ENCODE measurements around the gene HRH1.
"Not testable (repeated sequence)": the region's sequence is repeated elsewhere in the genome, so short reads cannot be mapped to it uniquely, and the experiment has no call there.

Gene HRH1

DNA sequence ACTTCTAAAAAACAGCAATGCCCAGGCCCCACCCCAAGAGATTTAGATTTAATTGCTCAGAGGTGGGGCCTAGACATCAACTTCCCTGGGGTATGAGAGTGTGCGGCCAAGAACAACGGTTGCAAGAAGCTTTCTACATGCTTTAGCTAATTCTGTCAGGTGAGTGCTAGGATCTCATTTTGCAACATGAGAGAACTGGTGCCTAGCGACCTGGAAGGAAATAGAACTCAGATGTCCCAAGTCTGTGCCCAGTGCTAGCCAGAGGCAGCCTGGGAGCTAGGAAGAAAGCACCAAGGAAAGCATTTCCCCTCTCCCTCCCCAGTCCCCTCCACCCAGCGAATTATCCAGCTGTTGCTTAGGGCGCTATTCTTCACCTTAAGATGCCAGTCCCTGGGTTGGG lies 22.9 kb upstream of the HRH1 start:
- no peak overlapping the region for H3K4me3 ChIP-seq (ENCODE audit: low read length)

GRCh38 chr3:11131886-11132285 lies 22.4 kb upstream of the HRH1 start:
- not testable (repeated sequence) for H3K9ac ChIP-seq (ENCODE audit: low read length); H3K4me3 ChIP-seq (ENCODE audit: low read length); H3K27me3 ChIP-seq (ENCODE audit: control insufficient read depth, insufficient read depth, low read length); H3K36me3 ChIP-seq (ENCODE audit: control insufficient read depth, low read depth, low read length); H3K4me1 ChIP-seq (ENCODE audit: control insufficient read depth, low read depth, low read length); H3K9me3 ChIP-seq (ENCODE audit: control insufficient read depth, low read depth, low read length); H3K27ac ChIP-seq (ENCODE audit: low read length)

More for the DNA sequence above, 22.9 kb upstream of the HRH1 start:
- Histone ChIP-seq H3K27ac (ENCODE audit: low read length) (no peak overlapping the region), H3K27me3 (ENCODE audit: control insufficient read depth, insufficient read depth, low read length) (no peaks in the 10 kb centered on the region), H3K9ac (ENCODE audit: low read length) (no peak overlapping the region), H3K9me3 (ENCODE audit: control insufficient read depth, low read depth, low read length) (no peaks in the 10 kb centered on the region), H3K4me1 (ENCODE audit: control insufficient read depth, low read depth, low read length) (no peaks in the 10 kb centered on the region), H3K36me3 (ENCODE audit: control insufficient read depth, low read depth, low read length) (no peaks in the 10 kb centered on the region)

- no peak overlapping the region for H3K9ac ChIP-seq (ENCODE audit: low read length)
- H3K36me3 ChIP-seq (ENCODE audit: control insufficient read depth, low read depth, low read length): no peaks in the 10 kb centered on the region
- H3K27ac ChIP-seq (ENCODE audit: low read length): no peak overlapping the region
- no peaks in the 10 kb centered on the region for H3K9me3 ChIP-seq (ENCODE audit: control insufficient read depth, low read depth, low read length)
- H3K4me3 ChIP-seq (ENCODE audit: low read length): no peak overlapping the region
- H3K4me1 ChIP-seq (ENCODE audit: control insufficient read depth, low read depth, low read length): no peaks in the 10 kb centered on the region
- H3K27me3 ChIP-seq (ENCODE audit: control insufficient read depth, insufficient read depth, low read length): no peaks in the 10 kb centered on the region
Measured at GRCh38 chr3:11132861-11133260, 21.4 kb upstream of the HRH1 start.

- Histone ChIP-seq H3K4me3 (ENCODE audit: low read length) (no peak overlapping the region), H3K9ac (ENCODE audit: low read length) (no peak overlapping the region), H3K27ac (ENCODE audit: low read length) (no peak overlapping the region), H3K27me3 (ENCODE audit: control insufficient read depth, insufficient read depth, low read length) (no peaks in the 10 kb centered on the region), H3K36me3 (ENCODE audit: control insufficient read depth, low read depth, low read length) (no peaks in the 10 kb centered on the region), H3K4me1 (ENCODE audit: control insufficient read depth, low read depth, low read length) (no peaks in the 10 kb centered on the region), H3K9me3 (ENCODE audit: control insufficient read depth, low read depth, low read length) (no peaks in the 10 kb centered on the region)
Measured at GRCh38 chr3:11134794-11135193, 19.5 kb upstream of the HRH1 start.

DNA sequence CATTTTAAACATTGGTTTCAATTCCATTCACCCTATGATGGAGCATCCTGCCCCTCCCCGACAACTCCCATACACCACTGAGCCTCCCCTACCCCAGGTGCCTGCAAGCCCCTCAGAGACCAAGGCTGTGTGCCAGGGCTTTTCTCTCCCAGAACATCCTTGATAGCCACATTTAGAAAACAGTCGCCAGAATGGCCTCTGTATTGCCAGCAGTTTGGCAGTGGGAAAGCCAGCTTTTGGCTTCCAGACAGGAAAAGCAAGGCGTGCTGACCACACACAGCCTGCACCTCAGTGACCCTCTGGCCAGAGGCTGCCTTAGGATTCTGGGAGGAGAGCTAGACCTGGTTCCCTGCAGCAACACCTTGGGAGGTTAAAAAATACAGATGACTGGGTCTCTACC lies 18.2 kb upstream of the HRH1 start:
- no peak overlapping the region for H3K27ac ChIP-seq (ENCODE audit: low read length)
- no peaks in the 10 kb centered on the region for H3K4me1 ChIP-seq (ENCODE audit: control insufficient read depth, low read depth, low read length)
- no peaks in the 10 kb centered on the region for H3K36me3 ChIP-seq (ENCODE audit: control insufficient read depth, low read depth, low read length)
- H3K9me3 ChIP-seq (ENCODE audit: control insufficient read depth, low read depth, low read length): no peaks in the 10 kb centered on the region
- H3K27me3 ChIP-seq (ENCODE audit: control insufficient read depth, insufficient read depth, low read length): no peaks in the 10 kb centered on the region
- H3K4me3 ChIP-seq (ENCODE audit: low read length): no peak overlapping the region
- no peak overlapping the region for H3K9ac ChIP-seq (ENCODE audit: low read length)

GRCh38 chr3:11136830-11137626 lies 17.3 kb upstream of the HRH1 start:
- H3K27me3 ChIP-seq (ENCODE audit: control insufficient read depth, insufficient read depth, low read length): no peaks in the 10 kb centered on the region
- no peak overlapping the region for H3K27ac ChIP-seq (ENCODE audit: low read length)
- H3K36me3 ChIP-seq (ENCODE audit: control insufficient read depth, low read depth, low read length): no peaks in the 10 kb centered on the region
- H3K9ac ChIP-seq (ENCODE audit: low read length): no peak overlapping the region
- H3K4me1 ChIP-seq (ENCODE audit: control insufficient read depth, low read depth, low read length): no peaks in the 10 kb centered on the region
- no peaks in the 10 kb centered on the region for H3K9me3 ChIP-seq (ENCODE audit: control insufficient read depth, low read depth, low read length)
- no peak overlapping the region for H3K4me3 ChIP-seq (ENCODE audit: low read length)

GRCh38 chr3:11137627-11137959 lies 16.7 kb upstream of the HRH1 start:
- Histone ChIP-seq H3K9ac (ENCODE audit: low read length) (no peak overlapping the region), H3K27ac (ENCODE audit: low read length) (no peak overlapping the region)

GRCh38 chr3:11138371-11138770 lies 15.9 kb upstream of the HRH1 start:
- Histone ChIP-seq H3K27ac (ENCODE audit: low read length) (no peak overlapping the region), H3K4me3 (ENCODE audit: low read length) (no peak overlapping the region), H3K27me3 (ENCODE audit: control insufficient read depth, insufficient read depth, low read length) (no peaks in the 10 kb centered on the region), H3K36me3 (ENCODE audit: control insufficient read depth, low read depth, low read length) (no peaks in the 10 kb centered on the region), H3K4me1 (ENCODE audit: control insufficient read depth, low read depth, low read length) (no peaks in the 10 kb centered on the region), H3K9ac (ENCODE audit: low read length) (no peak overlapping the region), H3K9me3 (ENCODE audit: control insufficient read depth, low read depth, low read length) (no peaks in the 10 kb centered on the region)

More at GRCh38 chr3:11137627-11137959, 16.7 kb upstream of the HRH1 start:
- Histone ChIP-seq H3K4me3 (ENCODE audit: low read length) (no peak overlapping the region), H3K4me1 (ENCODE audit: control insufficient read depth, low read depth, low read length) (no peaks in the 10 kb centered on the region), H3K36me3 (ENCODE audit: control insufficient read depth, low read depth, low read length) (no peaks in the 10 kb centered on the region), H3K27me3 (ENCODE audit: control insufficient read depth, insufficient read depth, low read length) (no peaks in the 10 kb centered on the region), H3K9me3 (ENCODE audit: control insufficient read depth, low read depth, low read length) (no peaks in the 10 kb centered on the region)

DNA sequence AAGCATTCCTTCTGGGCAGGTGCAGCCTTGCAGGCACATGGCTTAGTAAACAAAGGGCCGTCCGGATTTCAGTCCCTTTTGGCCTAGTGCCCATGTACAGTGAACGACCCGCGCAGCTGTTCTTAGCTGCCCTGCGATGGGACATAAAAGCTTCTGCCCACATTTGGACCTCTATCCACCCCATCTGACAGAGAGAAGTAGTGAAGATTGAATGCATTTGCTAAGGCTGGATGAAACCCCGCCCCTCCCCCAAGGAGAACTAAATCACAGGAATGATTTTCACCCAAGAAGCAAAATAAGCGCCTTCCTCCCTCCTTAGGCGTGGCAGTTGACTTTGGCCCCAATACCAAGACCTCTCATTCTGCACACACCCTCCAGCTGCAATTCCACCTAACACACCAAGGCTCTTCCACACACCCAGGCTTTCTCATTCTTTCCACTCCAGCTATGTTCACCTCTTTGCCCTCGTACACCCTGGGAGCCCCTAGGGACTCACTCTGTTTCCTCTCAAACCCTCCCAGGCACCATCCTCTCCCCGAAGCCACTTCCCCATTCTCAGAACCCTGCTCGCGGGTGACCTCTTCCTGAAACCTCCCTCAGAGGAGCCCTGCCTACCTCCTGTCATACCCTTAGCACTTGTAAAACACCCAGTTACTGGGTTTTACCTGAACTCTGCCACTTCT lies 14.1 kb upstream of the HRH1 start:
- no peak overlapping the region for H3K9ac ChIP-seq (ENCODE audit: low read length)
- H3K27ac ChIP-seq (ENCODE audit: low read length): no peak overlapping the region
- no peaks in the 10 kb centered on the region for H3K4me1 ChIP-seq (ENCODE audit: control insufficient read depth, low read depth, low read length)
- H3K36me3 ChIP-seq (ENCODE audit: control insufficient read depth, low read depth, low read length): no peaks in the 10 kb centered on the region
- H3K27me3 ChIP-seq (ENCODE audit: control insufficient read depth, insufficient read depth, low read length): no peaks in the 10 kb centered on the region
- no peaks in the 10 kb centered on the region for H3K9me3 ChIP-seq (ENCODE audit: control insufficient read depth, low read depth, low read length)
- H3K4me3 ChIP-seq (ENCODE audit: low read length): no peak overlapping the region

GRCh38 chr3:11140713-11141104 lies 13.6 kb upstream of the HRH1 start:
- H3K36me3 ChIP-seq (ENCODE audit: control insufficient read depth, low read depth, low read length): no peaks in the 10 kb centered on the region

DNA sequence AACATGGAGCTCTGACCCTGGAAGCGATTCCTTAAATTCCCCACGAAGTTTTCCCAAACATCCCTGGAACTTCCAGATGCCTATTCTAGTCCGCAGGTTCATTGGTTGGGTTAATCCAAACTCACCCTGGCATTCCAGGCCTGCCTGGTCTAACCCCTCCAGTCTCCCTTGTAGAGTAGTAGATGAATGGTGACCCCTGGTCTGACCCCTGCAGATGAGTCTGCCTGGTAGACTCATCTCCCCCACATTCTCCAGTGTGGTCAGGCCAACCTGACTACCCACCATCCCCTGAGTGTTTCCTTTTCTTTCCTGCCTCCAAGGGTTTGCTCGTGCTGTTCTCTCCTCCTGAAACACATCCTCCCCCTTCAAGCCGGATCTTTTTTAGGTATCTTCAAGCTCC lies 10.8 kb upstream of the HRH1 start:
- no peak overlapping the region for H3K27ac ChIP-seq (ENCODE audit: low read length)
- H3K9me3 ChIP-seq (ENCODE audit: control insufficient read depth, low read depth, low read length): no peaks in the 10 kb centered on the region
- no peak overlapping the region for H3K9ac ChIP-seq (ENCODE audit: low read length)

More at GRCh38 chr3:11140713-11141104, 13.6 kb upstream of the HRH1 start:
- H3K4me3 ChIP-seq (ENCODE audit: low read length): no peak overlapping the region
- no peaks in the 10 kb centered on the region for H3K9me3 ChIP-seq (ENCODE audit: control insufficient read depth, low read depth, low read length)
- no peak overlapping the region for H3K9ac ChIP-seq (ENCODE audit: low read length)
- H3K27ac ChIP-seq (ENCODE audit: low read length): no peak overlapping the region
- no peaks in the 10 kb centered on the region for H3K27me3 ChIP-seq (ENCODE audit: control insufficient read depth, insufficient read depth, low read length)
- H3K4me1 ChIP-seq (ENCODE audit: control insufficient read depth, low read depth, low read length): no peaks in the 10 kb centered on the region

GRCh38 chr3:11144996-11145395 lies 9.3 kb upstream of the HRH1 start:
- Histone ChIP-seq H3K4me3 (ENCODE audit: low read length) (no peak overlapping the region), H3K27ac (ENCODE audit: low read length) (no peak overlapping the region), H3K4me1 (ENCODE audit: control insufficient read depth, low read depth, low read length) (no peaks in the 10 kb centered on the region), H3K9ac (ENCODE audit: low read length) (no peak overlapping the region), H3K27me3 (ENCODE audit: control insufficient read depth, insufficient read depth, low read length) (peaks cover 3% of the 10 kb centered on the region), H3K9me3 (ENCODE audit: control insufficient read depth, low read depth, low read length) (no peaks in the 10 kb centered on the region), H3K36me3 (ENCODE audit: control insufficient read depth, low read depth, low read length) (no peaks in the 10 kb centered on the region)

More for the DNA sequence above, 10.8 kb upstream of the HRH1 start:
- H3K36me3 ChIP-seq (ENCODE audit: control insufficient read depth, low read depth, low read length): no peaks in the 10 kb centered on the region
- no peaks in the 10 kb centered on the region for H3K4me1 ChIP-seq (ENCODE audit: control insufficient read depth, low read depth, low read length)
- no peak overlapping the region for H3K4me3 ChIP-seq (ENCODE audit: low read length)
- H3K27me3 ChIP-seq (ENCODE audit: control insufficient read depth, insufficient read depth, low read length): no peaks in the 10 kb centered on the region

All from iPS-18a (cell line).